Suprapubic skin (tissue), 4 donors: ENCODE data around the gene ANP32B. TPM values are rescaled to one million over a fixed set of nuclear protein-coding genes. Genes with fewer than 3 reads are reported as not detected.

Source experiments
- DNase-seq, 2 donors: peaks; one replicate each; pipeline ENCODE4 v3.0.0-alpha.2; 2019; ENCODE audit warnings: low spot score in 2 of 2
- H3K27ac ChIP-seq: fragments of 200-600 bp; sonication (generic); one replicate; pipeline ENCODE4 v1.5.1; 2019
- H3K27me3 ChIP-seq: fragments of 200-600 bp; sonication (generic); one replicate; pipeline ENCODE4 v1.5.1; 2019
- H3K36me3 ChIP-seq: fragments of 200-600 bp; sonication (generic); one replicate; pipeline ENCODE4 v1.5.1; 2019
- H3K4me1 ChIP-seq: fragments of 200-600 bp; sonication (generic); one replicate; pipeline ENCODE4 v1.5.1; 2019
- H3K4me3 ChIP-seq: fragments of 200-600 bp; sonication (generic); one replicate; pipeline ENCODE4 v1.5.1; 2019; ENCODE audit warnings: mild to moderate bottlenecking
- H3K9me3 ChIP-seq: fragments of 200-600 bp; sonication (generic); one replicate; pipeline ENCODE4 v1.5.1; 2019
- CTCF ChIP-seq, 2 donors: fragments of 200-600 bp in 1 of 2; fragments of 450-650 bp in 1 of 2; sonication (generic) in 1 of 2; IDR thresholded peaks; one replicate each; pipeline ENCODE4 v1.5.1; 2016 to 2019; ENCODE audit warnings: antibody characterized with exemption in 2 of 2, mild to moderate bottlenecking in 1 of 2, moderate library complexity in 1 of 2
- EP300 ChIP-seq: sonication (generic); formaldehyde crosslinking; IDR thresholded peaks from one replicate; pipeline ENCODE4 v1.6.1; 2017; ENCODE audit warnings: antibody characterized with exemption
- POLR2A ChIP-seq, 2 donors: fragments of 450-650 bp; IDR thresholded peaks; one replicate each; pipeline ENCODE4 v1.6.1; 2017; ENCODE audit warnings: antibody characterized with exemption in 2 of 2, mild to moderate bottlenecking in 2 of 2, moderate library complexity in 2 of 2
- POLR2AphosphoS5 ChIP-seq, 3 donors: sonication (generic); formaldehyde crosslinking; IDR thresholded peaks; one replicate each; pipeline ENCODE4 v1.6.1; 2017; ENCODE audit warnings: antibody characterized with exemption in 3 of 3
- WGBS: methylation state at CpG from one replicate; pipeline ENCODE4 v1.1.5; 2018; 5-methylcytosine and 5-hydroxymethylcytosine counted together
- total RNA-seq, 4 donors: library from RNA; depleted of rRNA; stranded (reverse); fragments of >200 nt; gene quantifications; one replicate each; pipeline ENCODE4 v1.1.0, GENCODE V29; 2016

Gene ANP32B
- total RNA-seq, 4 donors from 2014 or later = 34.8 to 71.6 (median 59.1) TPM

- H3K27me3 ChIP-seq = no peaks in the 10 kb centered on the region
- H3K27ac ChIP-seq = no peak overlapping the region
- no peak for DNase-seq
- 95% methylated on average over 4 of the region's 4 CpGs for WGBS
- no peaks in the 10 kb centered on the region for H3K36me3 ChIP-seq
- no peak for TF ChIP-seq CTCF (IDR thresholded peaks at IDR 0.05)
- TF ChIP-seq POLR2AphosphoS5 (IDR thresholded peaks at IDR 0.05) = no peak
- no peak for TF ChIP-seq EP300
- TF ChIP-seq POLR2A (IDR thresholded peaks at IDR 0.05) = no peak
- H3K4me3 ChIP-seq = no peak overlapping the region
- no peaks in the 10 kb centered on the region for H3K9me3 ChIP-seq
- no peaks in the 10 kb centered on the region for H3K4me1 ChIP-seq
Measured at GRCh38 chr9:98050351-98050750, 67.2 kb downstream of the ANP32B start.

- Histone ChIP-seq H3K4me3 (no peak overlapping the region), H3K9me3 (no peaks in the 10 kb centered on the region), H3K27ac (no peak overlapping the region), H3K27me3 (no peaks in the 10 kb centered on the region), H3K4me1 (peaks cover 30% of the 10 kb centered on the region), H3K36me3 (no peaks in the 10 kb centered on the region)
- DNase-seq = peak in 1 of 2 donors; percentile 64
- TF ChIP-seq EP300 (no peak), CTCF (IDR thresholded peaks at IDR 0.05) (no peak), POLR2AphosphoS5 (IDR thresholded peaks at IDR 0.05) (no peak), POLR2A (IDR thresholded peaks at IDR 0.05) (no peak)
- 94% methylated on average over 3 of the region's 7 CpGs for WGBS
Measured at GRCh38 chr9:98054376-98054951, 71.3 kb downstream of the ANP32B start.

DNA sequence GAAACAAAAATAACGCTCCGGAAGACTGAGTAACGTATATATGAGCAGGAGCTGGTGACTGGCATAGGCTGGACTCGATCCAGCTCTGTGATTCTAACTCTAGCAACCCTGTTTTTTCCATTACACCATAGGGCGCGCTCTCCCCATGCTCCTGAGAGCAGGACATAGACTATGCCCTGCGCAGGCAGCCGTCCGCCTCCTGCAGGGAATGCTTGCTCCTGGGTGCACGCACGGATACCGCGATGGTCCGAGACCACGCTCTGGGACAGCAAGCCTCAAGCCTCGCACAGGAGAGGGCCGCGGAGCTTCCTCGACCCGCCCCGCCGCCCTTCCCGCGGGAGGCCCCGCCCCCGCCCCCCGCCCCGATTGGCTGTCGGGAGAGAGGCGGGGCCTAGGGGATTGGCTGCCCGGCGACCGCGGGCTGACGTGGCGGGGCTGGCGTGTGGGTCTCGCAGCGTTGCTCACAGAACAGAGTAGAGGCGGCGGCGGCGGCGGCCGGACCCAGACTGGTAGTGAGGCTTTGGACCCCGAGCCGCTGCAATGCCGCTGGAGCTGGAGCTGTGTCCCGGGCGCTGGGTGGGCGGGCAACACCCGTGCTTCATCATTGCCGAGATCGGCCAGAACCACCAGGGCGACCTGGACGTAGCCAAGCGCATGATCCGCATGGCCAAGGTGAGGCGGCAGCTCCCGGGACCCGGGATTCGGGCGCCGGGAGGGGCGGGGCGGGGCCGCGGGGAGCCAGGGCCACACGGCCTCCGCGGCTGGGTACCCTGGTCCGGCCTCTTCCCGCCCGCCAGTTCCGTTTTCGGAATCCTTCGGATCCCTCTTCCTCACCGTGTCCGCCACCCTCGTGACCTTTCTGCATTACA lies 73.4 kb downstream of the ANP32B start, which contains the start of gene NANS:
TSS of gene NANS (plus strand) at position 464 of the 869 bp plus-strand sequence. CDS start at position 541, 77 bp downstream.
- TF ChIP-seq POLR2A (IDR thresholded peaks at IDR 0.05) (peak; percentile 82 to 83), EP300 (no peak), POLR2AphosphoS5 (IDR thresholded peaks at IDR 0.05) (peak in 2 of 3 donors; percentile 5 to 57), CTCF (IDR thresholded peaks at IDR 0.05) (no peak)
- Histone ChIP-seq H3K4me1 (peaks cover 30% of the 10 kb centered on the region), H3K27ac (peak within 1 kb of the TSS; percentile 94), H3K27me3 (no peaks in the 10 kb centered on the region), H3K9me3 (no peaks in the 10 kb centered on the region), H3K36me3 (peaks cover 8% of the 10 kb centered on the region), H3K4me3 (peak within 1 kb of the TSS; percentile 70)
- under 1% methylated on average over 52 of the region's 80 CpGs for WGBS
- peak; percentile 96 to 97 for DNase-seq

DNA sequence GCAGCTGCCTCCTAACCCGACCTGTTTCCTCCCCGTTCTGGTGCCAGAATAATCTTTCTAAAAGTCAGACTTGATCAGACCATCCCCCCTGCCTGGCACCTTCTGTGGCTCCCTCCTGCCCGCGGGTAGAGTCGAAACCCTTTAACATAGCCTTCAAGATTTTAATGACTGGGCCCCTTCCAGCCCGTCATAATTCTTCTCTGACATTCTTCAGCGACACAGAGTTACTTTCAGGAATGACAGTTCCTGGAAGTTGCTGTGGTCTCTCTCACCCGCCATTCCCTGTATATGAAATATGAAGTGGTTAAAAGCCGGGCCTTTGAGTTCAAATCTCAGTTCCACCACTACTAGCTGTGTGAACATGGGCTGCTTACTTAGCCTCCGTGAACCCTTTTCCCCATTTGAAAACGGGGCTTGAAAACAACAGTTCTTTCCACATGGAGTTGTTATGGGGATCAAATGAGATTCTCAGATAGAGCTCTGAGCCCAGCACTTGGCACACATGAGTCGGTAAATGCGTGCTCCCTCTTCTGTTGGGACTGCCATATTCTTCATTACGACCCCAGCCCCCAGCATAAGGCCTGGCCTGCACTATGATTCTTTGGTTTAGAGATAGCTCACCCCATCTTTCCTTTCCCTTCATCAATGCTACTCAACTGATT lies 74.1 kb downstream of the ANP32B start:
- TF ChIP-seq EP300 = no peak
- TF ChIP-seq POLR2AphosphoS5 (IDR thresholded peaks at IDR 0.05) = no peak
- TF ChIP-seq CTCF (IDR thresholded peaks at IDR 0.05) = no peak
- TF ChIP-seq POLR2A (IDR thresholded peaks at IDR 0.05) = no peak
- no peak for DNase-seq
- WGBS = 4% methylated on average over 14 of the region's 14 CpGs

More for the DNA sequence above, 74.1 kb downstream of the ANP32B start:
- H3K4me1 ChIP-seq = peaks cover 30% of the 10 kb centered on the region
- H3K27ac ChIP-seq = peak overlapping the region; percentile 94
- no peaks in the 10 kb centered on the region for H3K27me3 ChIP-seq
- H3K4me3 ChIP-seq = peak overlapping the region; percentile 70
- no peaks in the 10 kb centered on the region for H3K9me3 ChIP-seq
- H3K36me3 ChIP-seq = peaks cover 11% of the 10 kb centered on the region
